Karpas-422 (cell line): Measurements from ENCODE around the gene TUBGCP6. TPM values are rescaled to one million over a fixed set of nuclear protein-coding genes. Genes with fewer than 3 reads are reported as not detected.

ENCODE experiments used
- DNase-seq: peaks from one replicate; pipeline ENCODE4 v3.0.0-alpha.2; 2015
- H2AFZ ChIP-seq: fragments of 200-600 bp; sonication (generic); 2 replicates; pipeline ENCODE4 v1.6.1; 2014; ENCODE audit warnings: antibody characterized with exemption, low read length, mixed read lengths
- H3K27ac ChIP-seq: fragments of 200-600 bp; sonication (generic); 2 replicates; pipeline ENCODE4 v1.5.1; 2014; ENCODE audit warnings: mild to moderate bottlenecking, low read length, moderate library complexity
- H3K27me3 ChIP-seq: fragments of 200-600 bp; sonication (generic); 2 replicates; pipeline ENCODE4 v1.6.1; 2014; ENCODE audit warnings: low read length, mixed read lengths
- H3K36me3 ChIP-seq: fragments of 200-600 bp; sonication (generic); 2 replicates; pipeline ENCODE4 v1.6.1; 2014; ENCODE audit warnings: low read length, mixed read lengths; ENCODE audit not compliant: insufficient read depth
- H3K4me1 ChIP-seq: fragments of 200-600 bp; sonication (generic); 2 replicates; pipeline ENCODE4 v1.6.1; 2014; ENCODE audit warnings: mild to moderate bottlenecking, low read length, mixed read lengths
- H3K4me2 ChIP-seq: fragments of 200-600 bp; sonication (generic); 2 replicates; pipeline ENCODE4 v1.6.1; 2014; ENCODE audit warnings: low read length, low read depth, mild to moderate bottlenecking; ENCODE audit not compliant: poor library complexity, severe bottlenecking
- H3K4me3 ChIP-seq: fragments of 200-600 bp; sonication (generic); 2 replicates; pipeline ENCODE4 v1.5.1; 2014; ENCODE audit warnings: mild to moderate bottlenecking, antibody characterized with exemption, low read length, mixed read lengths
- H3K79me2 ChIP-seq: fragments of 200-600 bp; sonication (generic); 2 replicates; pipeline ENCODE4 v1.6.1; 2014; ENCODE audit warnings: mild to moderate bottlenecking, low read length, mixed read lengths
- H3K9ac ChIP-seq: fragments of 200-600 bp; sonication (generic); 2 replicates; pipeline ENCODE4 v1.6.0; 2014; ENCODE audit warnings: low read length
- H3K9me2 ChIP-seq: fragments of 200-600 bp; sonication (generic), shearing (Covaris generic); replicated peaks from 2 replicates; pipeline ENCODE4 v1.6.0; 2014; ENCODE audit warnings: mild to moderate bottlenecking, low read length, moderate library complexity; ENCODE audit not compliant: insufficient read depth
- H3K9me3 ChIP-seq: fragments of 300-700, 200-600 bp; sonication (generic); 2 replicates; pipeline ENCODE4 v1.6.1; 2014; ENCODE audit warnings: low read length, mixed read lengths
- H4K20me1 ChIP-seq: fragments of 200-600 bp; sonication (generic); 2 replicates; pipeline ENCODE4 v1.6.1; 2014; ENCODE audit warnings: mild to moderate bottlenecking, antibody characterized with exemption, low read length, low read depth; ENCODE audit not compliant: insufficient read depth
- total RNA-seq: library from RNA; depleted of rRNA; stranded (reverse); fragments of >200 nt; shearing (Covaris generic); gene quantifications from 2 replicates; pipeline ENCODE4 v1.2.3, GENCODE V29; 2014; ENCODE audit warnings: low replicate concordance

The TUBGCP6 gene
- total RNA-seq, 1 experiment from 2014 or later = 16.9 TPM

DNA sequence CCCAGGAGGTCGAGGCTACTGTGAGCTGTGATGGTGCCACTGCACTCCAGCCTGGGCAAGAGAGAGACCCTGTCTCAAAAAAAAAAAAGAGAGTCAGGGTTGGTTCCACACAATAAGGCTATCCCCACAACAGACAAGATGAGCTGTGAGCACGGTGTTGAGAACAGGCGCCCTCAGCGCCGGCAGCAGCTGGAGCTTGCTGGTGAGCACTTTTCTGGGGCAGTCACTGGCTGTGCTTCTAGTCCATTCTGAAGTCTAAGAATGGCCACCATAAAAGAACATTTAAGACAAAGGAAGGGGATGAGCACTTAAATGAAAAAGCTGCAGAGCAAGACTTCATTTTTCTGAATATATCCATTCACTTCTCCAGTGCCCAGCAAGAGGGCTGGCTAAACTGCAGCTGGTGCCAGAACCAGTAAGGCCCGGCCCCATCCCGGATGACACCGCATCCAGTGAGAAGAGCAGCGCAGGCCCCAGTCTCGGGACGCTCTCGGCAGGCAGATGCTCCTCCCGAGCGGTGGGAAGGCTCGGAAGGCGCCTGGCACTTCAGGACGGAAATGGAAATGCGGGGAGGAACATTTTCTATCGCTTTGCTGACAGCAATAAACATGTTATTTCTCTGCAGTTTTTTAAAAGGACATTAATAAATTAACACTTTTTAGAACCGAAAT is 12.2 kb downstream of the TUBGCP6 start:
- no peak overlapping the region for H3K4me3 ChIP-seq
- H3K27me3 ChIP-seq = no peaks in the 10 kb centered on the region
- no peak overlapping the region for H3K27ac ChIP-seq
- H3K36me3 ChIP-seq = peaks cover 5% of the 10 kb centered on the region; the same call in 1 of the 2 replicates
- no peak overlapping the region for H2AFZ ChIP-seq
- no peaks in the 10 kb centered on the region for H3K9me3 ChIP-seq
- H3K4me1 ChIP-seq = no peaks in the 10 kb centered on the region
- no peaks in the 10 kb centered on the region for H3K9me2 ChIP-seq
- no peak for DNase-seq
- H4K20me1 ChIP-seq = peaks cover 18% of the 10 kb centered on the region
- no peak overlapping the region for H3K4me2 ChIP-seq
- peaks cover 29% of the 10 kb centered on the region for H3K79me2 ChIP-seq
- H3K9ac ChIP-seq = no peak overlapping the region

DNA sequence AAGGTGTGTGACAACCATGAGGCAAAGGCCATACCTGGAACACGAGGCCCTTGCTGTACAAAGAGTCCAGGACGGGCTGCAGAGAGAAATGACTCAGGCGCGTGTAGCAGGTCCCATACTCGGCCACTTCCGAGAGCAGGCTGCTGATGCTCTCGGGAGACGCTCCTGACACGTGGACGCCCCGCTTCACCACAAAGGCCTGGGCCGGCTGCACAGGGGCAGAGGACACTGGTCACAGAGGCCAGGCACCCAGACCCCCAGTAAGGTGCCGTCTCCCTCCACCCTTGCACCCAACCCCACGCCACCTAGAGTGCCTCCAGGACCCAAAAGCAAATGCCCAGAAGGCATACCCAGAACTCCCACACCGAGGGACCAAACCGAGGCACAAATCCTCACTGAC is 15.5 kb downstream of the TUBGCP6 start:
- H3K36me3 ChIP-seq = no peaks in the 10 kb centered on the region; the same call in 1 of the 2 replicates
- no peak for DNase-seq
- H2AFZ ChIP-seq = no peak overlapping the region
- H3K9me3 ChIP-seq = no peaks in the 10 kb centered on the region
- peaks cover 3% of the 10 kb centered on the region for H3K79me2 ChIP-seq
- no peak overlapping the region for H3K27ac ChIP-seq
- 0 out of 2 replicates have a peak, but pooled peaks cover 8% of the 10 kb centered on the region for H4K20me1 ChIP-seq
- H3K4me2 ChIP-seq = no peak overlapping the region
- no peak overlapping the region for H3K4me3 ChIP-seq
- H3K27me3 ChIP-seq = no peaks in the 10 kb centered on the region
- no peaks in the 10 kb centered on the region for H3K9me2 ChIP-seq
- H3K4me1 ChIP-seq = no peaks in the 10 kb centered on the region
- H3K9ac ChIP-seq = no peak overlapping the region

DNA sequence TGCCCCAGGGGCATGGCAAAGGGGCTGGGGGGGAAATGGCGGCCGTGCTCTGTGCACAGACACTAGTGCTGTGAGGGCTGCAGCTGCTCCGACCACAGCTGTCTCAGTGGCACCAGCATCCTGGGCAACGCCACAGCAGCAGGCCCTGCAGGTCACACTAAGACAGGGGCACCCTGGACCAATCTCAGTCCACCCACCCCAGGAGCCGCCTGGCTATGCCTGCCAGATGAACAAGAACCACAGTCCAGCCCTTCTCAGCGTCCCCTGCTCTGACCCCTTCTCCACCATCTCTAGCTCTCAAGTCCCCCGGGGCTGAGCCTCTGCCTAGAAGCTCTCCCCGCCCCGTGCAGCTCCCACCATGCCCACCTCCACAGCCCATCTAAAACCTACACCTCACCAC is 16.5 kb downstream of the TUBGCP6 start:
- Histone ChIP-seq H3K9me3 (no peaks in the 10 kb centered on the region), H3K4me1 (no peaks in the 10 kb centered on the region), H3K27ac (no peak overlapping the region), H4K20me1 (no peaks in the 10 kb centered on the region), H3K9ac (no peak overlapping the region), H3K4me2 (no peak overlapping the region), H2AFZ (no peak overlapping the region), H3K79me2 (no peaks in the 10 kb centered on the region), H3K27me3 (no peaks in the 10 kb centered on the region), H3K4me3 (no peak overlapping the region), H3K9me2 (no peaks in the 10 kb centered on the region), H3K36me3 (no peaks in the 10 kb centered on the region; the same call in 1 of the 2 replicates)
- no peak for DNase-seq

DNA sequence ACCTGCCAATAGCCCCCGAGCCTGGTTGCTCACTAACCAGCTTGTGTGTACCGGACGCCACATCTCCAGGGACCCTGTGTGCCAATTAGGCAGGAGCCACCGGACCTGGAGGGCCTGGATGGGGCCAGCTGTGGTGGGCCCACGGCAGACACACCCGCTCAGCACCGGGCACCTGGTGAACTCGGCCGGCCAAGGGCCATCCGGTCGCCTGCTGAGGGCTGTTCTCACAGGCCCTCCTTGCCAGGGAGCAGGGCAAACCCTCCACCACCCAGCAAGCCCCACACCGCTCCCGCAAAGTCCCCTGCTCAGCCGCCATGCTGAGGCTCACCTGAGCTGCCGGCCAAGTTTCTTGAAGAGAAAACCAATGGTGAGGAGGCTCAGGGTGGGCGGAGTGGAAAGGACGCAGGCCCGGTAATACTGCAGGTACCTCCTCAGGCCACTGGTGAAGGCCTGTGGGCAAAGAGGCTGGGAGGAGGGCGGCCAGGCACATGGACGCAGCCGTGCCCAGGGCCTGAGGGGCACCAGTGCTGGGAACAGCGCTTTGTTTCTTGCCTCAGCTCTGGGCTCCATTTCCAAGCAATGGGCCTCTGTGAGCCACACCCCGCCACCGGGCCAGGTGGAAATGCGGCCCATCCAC is 17.1 kb downstream of the TUBGCP6 start:
- no peak overlapping the region for H2AFZ ChIP-seq
- no peak overlapping the region for H3K9ac ChIP-seq
- no peaks in the 10 kb centered on the region for H3K79me2 ChIP-seq
- no peaks in the 10 kb centered on the region; the same call in 1 of the 2 replicates for H3K36me3 ChIP-seq
- H3K4me3 ChIP-seq = no peak overlapping the region
- no peaks in the 10 kb centered on the region for H3K27me3 ChIP-seq
- no peaks in the 10 kb centered on the region for H3K4me1 ChIP-seq
- no peaks in the 10 kb centered on the region for H3K9me2 ChIP-seq
- no peaks in the 10 kb centered on the region for H3K9me3 ChIP-seq
- no peaks in the 10 kb centered on the region for H4K20me1 ChIP-seq
- no peak overlapping the region for H3K4me2 ChIP-seq
- no peak overlapping the region for H3K27ac ChIP-seq
- DNase-seq = no peak

DNA sequence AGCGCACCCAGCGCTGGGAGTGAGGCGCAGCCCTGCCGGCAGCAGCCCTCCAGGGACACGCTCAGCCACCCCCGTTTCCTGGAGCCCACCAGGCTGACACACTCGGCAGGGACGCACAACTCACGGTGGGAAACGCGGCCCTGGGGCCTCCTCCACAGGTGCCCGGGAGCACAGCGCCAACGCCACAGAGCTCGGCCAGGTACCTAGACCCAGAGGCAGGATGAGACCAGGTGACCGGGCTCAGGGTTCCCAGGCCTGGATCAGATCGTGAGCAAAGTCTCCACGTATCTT is 18.0 kb downstream of the TUBGCP6 start:
- no peaks in the 10 kb centered on the region; the same call in 1 of the 2 replicates for H3K36me3 ChIP-seq
- no peak overlapping the region for H3K4me2 ChIP-seq
- no peaks in the 10 kb centered on the region for H4K20me1 ChIP-seq
- DNase-seq = no peak
- H3K79me2 ChIP-seq = no peaks in the 10 kb centered on the region
- no peaks in the 10 kb centered on the region for H3K9me3 ChIP-seq
- H3K4me1 ChIP-seq = no peaks in the 10 kb centered on the region
- no peaks in the 10 kb centered on the region for H3K9me2 ChIP-seq
- no peak overlapping the region for H3K9ac ChIP-seq
- H2AFZ ChIP-seq = no peak overlapping the region
- H3K27me3 ChIP-seq = no peaks in the 10 kb centered on the region
- no peak overlapping the region for H3K4me3 ChIP-seq
- H3K27ac ChIP-seq = no peak overlapping the region

DNA sequence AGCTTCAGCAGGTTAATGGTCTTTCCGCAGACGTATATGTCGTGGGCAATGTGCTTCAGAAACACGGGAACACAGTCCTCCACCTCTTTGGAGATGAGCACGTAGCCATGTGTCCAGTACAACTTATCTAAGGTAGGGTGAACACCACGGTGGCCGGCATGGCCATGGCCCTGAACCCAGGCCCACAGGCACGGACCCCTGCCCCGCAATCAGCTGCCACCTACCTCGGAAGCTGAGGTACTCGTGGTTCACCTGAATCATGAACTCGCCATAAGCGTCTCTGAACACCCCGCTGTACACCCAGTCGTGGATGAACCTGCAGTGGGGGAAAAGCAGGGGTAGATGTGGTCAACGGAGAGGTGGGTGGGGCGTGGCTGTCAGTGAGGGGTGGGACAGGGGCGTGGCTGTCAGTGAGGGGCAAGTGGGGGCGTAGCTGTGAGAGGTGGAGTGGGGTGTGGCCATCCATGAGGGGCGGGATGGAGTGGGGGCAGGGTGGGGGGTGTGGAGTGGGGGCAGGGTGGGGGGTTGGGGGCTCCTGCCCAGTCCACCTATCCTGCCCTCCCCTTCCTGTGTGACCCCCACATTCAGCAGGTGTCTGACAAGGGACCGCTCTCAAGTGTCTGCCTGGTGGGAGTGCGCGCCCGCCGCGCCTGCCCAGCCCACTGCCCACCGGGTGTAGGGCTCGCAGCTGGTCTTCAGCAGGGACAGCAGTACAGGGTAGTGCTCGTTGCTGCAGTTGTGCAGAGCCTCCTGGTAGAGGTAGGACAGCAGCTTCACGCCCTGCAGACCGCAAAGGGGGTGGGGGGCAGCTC is 18.6 kb downstream of the TUBGCP6 start:
- peaks cover under 1% of the 10 kb centered on the region; the same call in 1 of the 2 replicates for H3K36me3 ChIP-seq

DNA sequence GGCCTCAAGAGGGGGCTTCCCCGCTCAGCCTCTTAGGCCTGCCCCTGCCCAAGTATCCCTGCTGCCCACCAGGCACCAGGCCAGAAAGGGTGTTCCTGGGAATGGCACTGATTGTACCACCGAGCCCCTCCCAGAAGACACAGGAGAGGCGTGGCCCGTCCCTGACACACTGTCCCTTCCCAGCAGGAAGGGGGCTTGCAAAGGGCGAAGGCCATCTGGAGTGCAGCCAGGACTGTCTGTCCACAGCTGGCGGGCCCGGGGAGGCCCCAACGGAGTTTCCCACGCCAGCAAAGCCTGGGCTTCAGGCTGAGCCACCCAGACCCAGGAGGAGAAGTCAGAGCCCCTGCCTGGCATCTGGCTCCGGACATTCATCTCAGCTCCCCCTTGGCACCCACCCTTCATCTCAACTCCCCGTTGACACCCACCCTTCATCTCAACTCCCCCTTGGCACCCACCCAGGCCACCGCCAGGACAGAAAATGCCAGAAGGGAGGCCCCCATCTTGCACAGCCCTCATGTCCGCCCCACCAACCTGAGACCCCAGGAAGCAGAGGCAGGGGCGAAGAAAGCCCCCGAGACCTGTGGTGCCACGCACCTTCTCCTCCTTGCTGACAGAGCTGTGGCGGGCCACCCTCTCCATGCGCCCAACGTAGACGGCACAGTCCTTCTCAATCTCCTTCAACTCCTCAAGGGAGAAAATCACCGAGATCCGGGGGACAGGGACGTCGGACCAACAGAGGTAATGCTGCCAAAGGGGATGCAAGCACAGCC is 19.4 kb downstream of the TUBGCP6 start:
- no peak overlapping the region for H3K4me2 ChIP-seq
- no peak overlapping the region for H2AFZ ChIP-seq
- peaks cover 6% of the 10 kb centered on the region for H3K36me3 ChIP-seq
- no peak overlapping the region for H3K9ac ChIP-seq
- H3K9me2 ChIP-seq = no peaks in the 10 kb centered on the region
- DNase-seq = no peak
- no peaks in the 10 kb centered on the region for H3K27me3 ChIP-seq
- H3K79me2 ChIP-seq = no peaks in the 10 kb centered on the region
- no peak overlapping the region for H3K27ac ChIP-seq
- no peaks in the 10 kb centered on the region for H4K20me1 ChIP-seq
- H3K4me1 ChIP-seq = no peaks in the 10 kb centered on the region
- no peak overlapping the region for H3K4me3 ChIP-seq
- no peaks in the 10 kb centered on the region for H3K9me3 ChIP-seq

More for the DNA sequence above, 18.6 kb downstream of the TUBGCP6 start:
- Histone ChIP-seq H3K27ac (no peak overlapping the region), H3K9me3 (no peaks in the 10 kb centered on the region), H3K4me2 (no peak overlapping the region), H3K4me1 (no peaks in the 10 kb centered on the region), H2AFZ (no peak overlapping the region), H3K4me3 (no peak overlapping the region), H4K20me1 (no peaks in the 10 kb centered on the region), H3K27me3 (no peaks in the 10 kb centered on the region), H3K9ac (no peak overlapping the region), H3K9me2 (no peaks in the 10 kb centered on the region), H3K79me2 (no peaks in the 10 kb centered on the region)
- DNase-seq = no peak

DNA sequence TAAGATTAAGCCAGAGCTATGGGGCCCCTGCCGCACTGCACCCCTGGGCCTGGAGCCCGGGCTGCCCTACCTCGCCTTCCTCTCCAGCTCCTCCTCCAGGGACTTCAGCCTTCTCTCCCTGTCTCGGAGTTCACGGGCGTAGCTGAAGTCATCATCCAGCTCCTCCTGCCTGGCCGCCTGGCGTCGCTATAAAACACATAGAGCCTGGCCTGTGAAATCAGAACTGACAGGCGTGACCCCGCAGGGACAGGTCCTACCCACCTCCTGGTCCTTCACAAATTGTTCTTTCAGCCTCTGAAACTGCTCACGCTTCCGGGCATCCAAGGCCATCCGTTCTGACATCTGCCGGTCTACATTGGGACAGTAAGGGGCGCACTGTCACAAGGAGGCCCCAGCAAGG is 20.8 kb downstream of the TUBGCP6 start:
- peaks cover 6% of the 10 kb centered on the region for H3K36me3 ChIP-seq
- DNase-seq = no peak
- no peaks in the 10 kb centered on the region for H3K27me3 ChIP-seq
- no peak overlapping the region for H3K9ac ChIP-seq
- H3K27ac ChIP-seq = no peak overlapping the region
- no peaks in the 10 kb centered on the region for H3K9me2 ChIP-seq
- no peaks in the 10 kb centered on the region for H3K79me2 ChIP-seq
- no peak overlapping the region for H3K4me3 ChIP-seq
- no peak overlapping the region for H2AFZ ChIP-seq
- no peak overlapping the region for H3K4me2 ChIP-seq
- H3K9me3 ChIP-seq = no peaks in the 10 kb centered on the region
- H3K4me1 ChIP-seq = no peaks in the 10 kb centered on the region
- no peaks in the 10 kb centered on the region for H4K20me1 ChIP-seq
